Stimulated activated CD4-positive, alpha-beta T cell treated with anti-CD3 and anti-CD28 coated beads, Interleukin-4, amount 100 ng/mL, for 48 hours (primary cell): ENCODE measurements around the gene CHRNA4.

Source experiments
- DNase-seq, 2 donors: peaks; one replicate each; pipeline ENCODE4 v3.0.0-alpha.2; 2020; ENCODE audit warnings: low read depth in 2 of 2

CHRNA4 gene

DNA sequence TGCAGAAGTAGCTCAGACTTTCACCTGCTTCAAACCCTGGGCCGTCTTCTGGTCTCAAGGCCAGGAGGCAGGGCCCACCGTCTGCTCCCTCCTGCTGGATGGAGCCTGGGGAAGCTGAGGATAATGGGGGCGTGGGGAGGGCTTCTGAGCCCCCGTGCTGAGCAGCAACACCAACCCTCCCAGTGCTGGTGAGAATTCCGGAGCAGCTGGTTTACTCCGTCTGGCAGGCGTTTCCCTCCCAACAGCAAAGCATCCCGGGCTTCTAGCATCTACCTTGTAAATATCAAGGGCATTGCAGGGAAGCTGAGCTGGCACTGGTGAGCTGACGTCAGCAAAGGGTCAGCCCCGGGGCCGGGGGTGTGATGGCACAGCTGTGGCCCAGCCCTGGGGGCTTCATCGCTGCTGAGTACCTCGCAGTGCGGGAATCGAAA lies 16.8 kb upstream of the CHRNA4 start:
- DNase-seq = no peak

- no peak for DNase-seq
Measured at GRCh38 chr20:63377256-63377941, 16.2 kb upstream of the CHRNA4 start.

GRCh38 chr20:63376283-63377250 lies 15.4 kb upstream of the CHRNA4 start:
- no peak for DNase-seq

DNA sequence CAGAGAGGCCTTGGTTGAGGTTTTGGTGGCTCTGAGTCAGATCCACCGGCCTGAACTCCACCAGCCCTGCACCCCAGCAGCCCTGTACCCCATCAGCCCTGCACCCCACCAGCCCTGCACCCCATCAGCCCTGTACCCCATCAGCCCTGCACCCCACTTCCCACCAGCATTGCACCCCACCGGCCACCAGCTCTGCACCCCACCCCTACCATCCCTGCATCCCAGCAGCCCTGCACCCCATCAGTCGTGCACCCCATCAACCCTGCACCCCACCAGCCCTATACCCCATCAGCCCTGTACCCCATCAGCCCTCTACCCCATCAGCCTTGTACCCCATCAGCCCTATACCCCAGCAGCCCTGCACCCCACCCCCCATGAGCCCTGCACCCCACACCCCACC lies 14.3 kb upstream of the CHRNA4 start:
- DNase-seq = no peak

DNA sequence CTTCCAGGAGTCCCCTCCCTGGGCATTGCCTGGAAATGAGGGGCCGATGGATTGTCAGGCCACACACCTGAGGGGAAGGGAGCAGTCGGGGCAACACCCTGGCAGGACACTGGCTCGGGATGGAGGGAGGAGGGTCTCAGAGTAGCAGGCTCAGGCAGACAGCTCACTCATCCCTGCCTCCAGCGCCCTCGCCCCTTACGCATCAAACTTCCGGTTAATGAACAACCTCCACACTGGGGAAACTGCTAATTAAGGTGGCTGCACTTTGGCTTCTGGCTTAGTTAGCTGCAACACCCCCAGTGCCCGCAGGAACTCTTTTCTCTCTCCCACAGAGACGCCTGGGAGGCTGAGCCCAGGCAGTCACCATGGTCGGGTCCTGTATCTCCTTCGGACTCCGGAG lies 13.4 kb upstream of the CHRNA4 start:
- no peak for DNase-seq

DNA sequence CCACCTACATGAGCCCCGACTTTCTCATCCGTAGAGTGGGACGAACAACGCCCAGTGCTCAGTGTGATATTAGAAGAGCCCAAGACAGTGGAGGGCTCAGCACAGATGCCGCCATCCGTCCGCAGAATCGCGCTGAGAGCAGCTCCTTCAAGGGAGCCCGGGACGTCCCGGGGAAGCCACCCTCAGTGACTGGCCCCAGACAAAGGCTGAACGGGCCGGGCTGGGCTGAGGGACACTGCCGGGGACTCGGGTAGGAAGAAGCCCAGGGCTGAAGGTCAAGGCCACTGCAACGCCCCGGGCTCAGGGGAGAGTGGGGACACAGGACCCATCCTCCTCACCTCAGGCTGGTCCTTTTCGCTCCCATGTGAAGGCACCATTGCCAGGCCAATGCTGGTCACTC lies 12.8 kb upstream of the CHRNA4 start:
- no peak for DNase-seq

- DNase-seq = no peak
Measured at GRCh38 chr20:63372971-63373885, 12.1 kb upstream of the CHRNA4 start.

- DNase-seq = no peak
Measured at GRCh38 chr20:63371291-63371865, 10.2 kb upstream of the CHRNA4 start.

- DNase-seq = no peak
Measured at GRCh38 chr20:63370618-63371187, 9.6 kb upstream of the CHRNA4 start.

DNA sequence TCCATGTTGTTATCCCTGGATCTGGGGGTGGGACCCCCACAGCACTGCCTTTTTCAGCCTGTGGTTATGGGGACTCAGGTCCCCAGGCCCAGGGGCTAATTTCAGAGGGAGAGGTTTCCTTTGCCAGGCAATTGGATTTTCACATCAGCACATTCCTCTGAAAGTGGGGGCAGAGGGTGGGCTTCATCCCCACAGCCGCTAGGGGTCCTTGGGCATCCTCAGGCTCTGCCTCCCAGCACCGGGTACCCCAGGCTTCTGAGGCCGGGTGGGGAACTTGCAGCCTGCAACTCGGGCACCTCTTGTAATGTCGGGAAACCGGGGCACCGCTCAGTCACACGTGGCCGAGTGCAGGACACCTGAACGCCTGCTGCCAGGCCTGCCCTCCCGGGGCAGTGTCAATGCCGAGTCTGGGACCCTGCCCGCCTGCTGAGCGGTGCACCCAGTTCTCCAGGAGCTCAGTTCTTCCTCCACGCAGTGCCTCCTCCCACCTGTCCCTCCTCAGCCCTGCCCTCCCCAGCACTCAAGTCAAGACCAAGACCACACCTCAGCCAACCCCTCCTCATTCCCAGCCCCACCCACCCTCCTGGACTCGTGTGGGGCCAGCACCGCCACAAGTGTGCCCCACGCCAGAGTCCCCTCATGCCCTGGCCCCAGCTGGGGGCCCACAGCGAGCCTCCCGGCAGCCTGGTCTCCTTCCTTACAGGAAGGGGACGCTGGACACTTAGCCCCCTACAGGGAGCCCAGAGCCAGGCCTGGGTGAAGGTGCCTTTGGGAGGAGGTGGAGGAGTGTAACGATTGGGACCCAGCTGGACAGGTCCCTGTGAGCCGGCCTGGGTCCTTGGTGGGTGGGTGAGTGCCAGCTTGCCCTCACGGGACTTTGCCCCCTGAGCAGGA lies 8.8 kb upstream of the CHRNA4 start:
- DNase-seq = no peak

DNA sequence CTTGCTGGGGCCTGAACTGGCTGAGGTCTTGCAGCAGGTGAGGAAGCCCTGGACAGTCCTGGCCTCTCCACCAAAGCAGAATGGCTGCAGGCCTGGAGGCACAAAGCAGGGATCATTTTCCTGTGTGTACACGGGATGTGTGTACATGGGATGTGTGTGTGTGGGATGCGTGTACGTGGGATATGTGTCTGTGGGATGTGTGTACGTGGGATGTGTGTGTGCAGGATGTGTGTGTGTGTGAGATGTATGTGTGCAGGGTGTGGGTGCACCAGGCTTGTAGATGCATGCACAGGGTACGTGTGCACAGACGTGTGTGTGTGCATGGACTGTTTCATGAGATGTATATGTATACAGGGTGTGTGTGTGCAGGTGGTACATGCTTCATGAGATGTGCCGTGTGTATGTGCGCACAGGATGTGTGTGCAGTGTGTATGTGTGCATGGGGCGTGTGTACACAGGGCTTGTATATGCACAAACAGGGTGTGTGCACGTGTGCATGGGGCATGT lies 7.9 kb upstream of the CHRNA4 start:
- DNase-seq = no peak

- DNase-seq = no peak
Measured at GRCh38 chr20:63368151-63368550, 7.0 kb upstream of the CHRNA4 start.

- DNase-seq = no peak
Measured at GRCh38 chr20:63367446-63368055, 6.4 kb upstream of the CHRNA4 start.

- DNase-seq = no peak
Measured at GRCh38 chr20:63366390-63367365, 5.5 kb upstream of the CHRNA4 start.

- DNase-seq = no peak
Measured at GRCh38 chr20:63365601-63366389, 4.6 kb upstream of the CHRNA4 start.

DNA sequence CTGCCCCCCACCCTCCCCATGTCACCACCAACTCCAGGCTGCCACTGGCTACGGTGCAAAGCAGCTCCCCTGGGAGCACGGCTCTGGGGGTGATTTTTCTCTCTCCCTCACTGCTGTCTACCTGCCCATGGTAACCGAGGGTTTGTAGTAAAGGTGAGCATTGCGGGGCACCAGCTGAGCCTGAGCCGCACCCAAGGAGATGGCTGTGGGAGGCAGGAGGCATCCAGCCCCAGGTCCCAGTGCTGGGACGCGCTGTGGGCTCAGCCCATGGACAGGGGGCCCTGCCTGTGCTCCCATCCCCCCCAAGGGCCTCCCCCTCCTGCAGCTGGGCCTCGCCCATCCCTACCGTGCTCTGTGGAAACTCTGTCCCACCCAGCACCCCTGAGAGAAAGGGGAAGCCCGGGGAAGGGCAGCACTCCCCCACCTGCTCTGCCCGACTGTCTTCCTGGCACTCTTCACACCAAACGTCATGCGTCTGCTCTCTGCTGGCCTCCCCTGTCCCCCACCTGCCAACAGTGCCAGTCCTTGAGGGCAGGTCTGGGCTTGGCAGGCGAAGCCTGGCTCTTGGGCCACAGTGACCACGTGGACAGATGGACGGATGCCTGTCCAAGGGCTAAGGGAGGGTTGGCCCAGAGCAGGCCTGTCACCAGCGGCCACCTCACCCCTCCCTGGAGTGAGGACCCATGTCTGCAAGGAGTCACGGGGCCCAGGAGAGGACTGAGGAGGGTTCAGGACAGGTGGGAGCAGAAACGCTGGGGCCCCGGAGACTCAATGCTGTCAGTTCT lies 3.8 kb upstream of the CHRNA4 start:
- no peak for DNase-seq
